Esophagus (tissue), 2 donors: ENCODE measurements around the gene SORCS2. TPM values are rescaled to one million over a fixed set of nuclear protein-coding genes. Genes with fewer than 3 reads are reported as not detected.
"Not testable (repeated sequence)": the region's sequence is repeated elsewhere in the genome, so short reads cannot be mapped to it uniquely, and the experiment has no call there.

Experiments
- H3K27ac ChIP-seq, 2 donors: one replicate each; pipeline ENCODE4 v1.5.1; 2013; ENCODE audit warnings: low read depth in 2 of 2, mild to moderate bottlenecking in 2 of 2, inconsistent platforms in 1 of 2, low read length in 1 of 2, moderate library complexity in 1 of 2
- H3K27me3 ChIP-seq, 2 donors: one replicate each; pipeline ENCODE4 v1.6.1; 2013; ENCODE audit warnings: low read length in 2 of 2, control low read depth in 1 of 2, mild to moderate bottlenecking in 1 of 2; ENCODE audit not compliant: insufficient read depth in 2 of 2, control insufficient read depth in 1 of 2
- H3K36me3 ChIP-seq, 2 donors: one replicate each; pipeline ENCODE4 v1.6.1; 2013; ENCODE audit warnings: low read length in 1 of 2; ENCODE audit not compliant: control insufficient read depth in 2 of 2, insufficient read depth in 2 of 2
- H3K4me1 ChIP-seq, 2 donors: one replicate each; pipeline ENCODE4 v1.6.1; 2013; ENCODE audit warnings: low read length in 1 of 2; ENCODE audit not compliant: control insufficient read depth in 2 of 2, insufficient read depth in 2 of 2
- H3K4me3 ChIP-seq, 2 donors: one replicate each; pipeline ENCODE4 v1.5.1; 2013; ENCODE audit warnings: low read length in 2 of 2, mild to moderate bottlenecking in 2 of 2, low read depth in 1 of 2, moderate library complexity in 1 of 2
- H3K9me3 ChIP-seq, 2 donors: one replicate each; pipeline ENCODE4 v1.6.1; 2013; ENCODE audit warnings: mild to moderate bottlenecking in 2 of 2, low read depth in 1 of 2, low read length in 1 of 2, moderate library complexity in 1 of 2; ENCODE audit not compliant: control insufficient read depth in 2 of 2, insufficient read depth in 1 of 2
- WGBS, 2 donors: extraction: QIAGEN DNeasy Blood & Tissue Kit; methylation state at CpG; one replicate each; pipeline ENCODE4 v1.1.7; 2013; 5-methylcytosine and 5-hydroxymethylcytosine counted together
- polyA plus RNA-seq, 2 donors: library from polyadenylated mRNA; stranded (reverse); fragments of 200-250 nt; gene quantifications; one replicate each; pipeline ENCODE4 v1.2.3, GENCODE V29; 2013
- donor health status: healthy with polysubstance abuse.
- donor health status: Bipolar disorder and iron deficiency.

Gene SORCS2
- polyA plus RNA-seq, 2 donors, result 1.1 to 1.2 TPM

- Histone ChIP-seq H3K4me1 (peaks cover 0 to 3% of the 10 kb centered on the region in 2 donors), H3K9me3 (no peaks in the 10 kb centered on the region), H3K27me3 (no peaks in the 10 kb centered on the region), H3K27ac (no peak overlapping the region), H3K36me3 (no peaks in the 10 kb centered on the region), H3K4me3 (no peak overlapping the region)
- WGBS, 2 donors, result 86 to 87% methylated on average over 9 to 10 of the region's 10 CpGs
Observed at GRCh38 chr4:7158991-7159390, 33.3 kb upstream of the SORCS2 start.

GRCh38 chr4:7159923-7160322 lies 32.4 kb upstream of the SORCS2 start:
- Histone ChIP-seq H3K27me3 (no peaks in the 10 kb centered on the region), H3K4me3 (no peak overlapping the region), H3K4me1 (peaks cover 0 to 3% of the 10 kb centered on the region in 2 donors), H3K27ac (no peak overlapping the region), H3K36me3 (no peaks in the 10 kb centered on the region), H3K9me3 (no peaks in the 10 kb centered on the region)
- 59 to 89% methylated on average over 6 of the region's 6 CpGs for WGBS, 2 donors

- no peaks in the 10 kb centered on the region for H3K27me3 ChIP-seq
- no peak overlapping the region for H3K4me3 ChIP-seq
- no peaks in the 10 kb centered on the region for H3K9me3 ChIP-seq
- H3K27ac ChIP-seq, result no peak overlapping the region
- peaks cover 0 to 3% of the 10 kb centered on the region in 2 donors for H3K4me1 ChIP-seq
- no peaks in the 10 kb centered on the region for H3K36me3 ChIP-seq
- WGBS, 2 donors, result 67 to 84% methylated on average over 11 of the region's 11 CpGs
Observed at GRCh38 chr4:7160439-7160838, 31.9 kb upstream of the SORCS2 start.

- Histone ChIP-seq H3K4me1 (no peaks in the 10 kb centered on the region), H3K4me3 (no peak overlapping the region), H3K36me3 (no peaks in the 10 kb centered on the region), H3K27ac (no peak overlapping the region), H3K9me3 (no peaks in the 10 kb centered on the region), H3K27me3 (no peaks in the 10 kb centered on the region)
- WGBS, 2 donors, result 94% methylated on average over 10 of the region's 10 CpGs
Observed at GRCh38 chr4:7160951-7161440, 31.3 kb upstream of the SORCS2 start.

- no peaks in the 10 kb centered on the region for H3K9me3 ChIP-seq
- no peaks in the 10 kb centered on the region for H3K27me3 ChIP-seq
- H3K36me3 ChIP-seq, result no peaks in the 10 kb centered on the region
- WGBS, 2 donors, result 56 to 75% methylated on average over 6 of the region's 6 CpGs
- H3K27ac ChIP-seq, result no peak overlapping the region
- H3K4me3 ChIP-seq, result no peak overlapping the region
- peaks cover 0 to under 1% of the 10 kb centered on the region in 2 donors for H3K4me1 ChIP-seq
Observed at GRCh38 chr4:7161721-7162214, 30.6 kb upstream of the SORCS2 start.

- not testable (repeated sequence) for H3K4me3 ChIP-seq, H3K27ac ChIP-seq, H3K4me1 ChIP-seq, H3K36me3 ChIP-seq, H3K9me3 ChIP-seq, H3K27me3 ChIP-seq
- WGBS, 2 donors, result 86 to 90% methylated on average over 28 of the region's 28 CpGs
Observed at GRCh38 chr4:7165056-7165873, 27.1 kb upstream of the SORCS2 start.

- Histone ChIP-seq H3K27me3 (no peaks in the 10 kb centered on the region), H3K9me3 (no peaks in the 10 kb centered on the region), H3K27ac (no peak overlapping the region), H3K36me3 (no peaks in the 10 kb centered on the region), H3K4me3 (no peak overlapping the region), H3K4me1 (peaks cover 0 to 3% of the 10 kb centered on the region in 2 donors)
- WGBS, 2 donors, result 90% methylated on average over 9 of the region's 9 CpGs
Observed at GRCh38 chr4:7165874-7166201, 26.5 kb upstream of the SORCS2 start.

- Histone ChIP-seq H3K4me3 (no peak overlapping the region), H3K27me3 (no peaks in the 10 kb centered on the region), H3K9me3 (no peaks in the 10 kb centered on the region), H3K27ac (no peak overlapping the region), H3K4me1 (peaks cover 0 to 3% of the 10 kb centered on the region in 2 donors), H3K36me3 (no peaks in the 10 kb centered on the region)
- WGBS, 2 donors, result 92 to 94% methylated on average over 3 of the region's 3 CpGs
Observed at GRCh38 chr4:7166237-7166636, 26.1 kb upstream of the SORCS2 start.

GRCh38 chr4:7166981-7167700 lies 25.2 kb upstream of the SORCS2 start:
- H3K36me3 ChIP-seq, result no peaks in the 10 kb centered on the region
- WGBS, 2 donors, result 43 to 51% methylated on average over 17 of the region's 17 CpGs
- H3K4me3 ChIP-seq, result no peak overlapping the region
- peaks cover 0 to 3% of the 10 kb centered on the region in 2 donors for H3K4me1 ChIP-seq
- no peaks in the 10 kb centered on the region for H3K27me3 ChIP-seq
- H3K27ac ChIP-seq, result no peak overlapping the region
- H3K9me3 ChIP-seq, result no peaks in the 10 kb centered on the region
